GM21367 (cell line): ENCODE results near the gene TMEM183A.

Source experiments
- ATAC-seq: cut with Tn5 transposase; IDR thresholded peaks from one replicate; pipeline ENCODE4 v1.9.1; 2021; ENCODE audit not compliant: unreplicated experiment

Gene TMEM183A

DNA sequence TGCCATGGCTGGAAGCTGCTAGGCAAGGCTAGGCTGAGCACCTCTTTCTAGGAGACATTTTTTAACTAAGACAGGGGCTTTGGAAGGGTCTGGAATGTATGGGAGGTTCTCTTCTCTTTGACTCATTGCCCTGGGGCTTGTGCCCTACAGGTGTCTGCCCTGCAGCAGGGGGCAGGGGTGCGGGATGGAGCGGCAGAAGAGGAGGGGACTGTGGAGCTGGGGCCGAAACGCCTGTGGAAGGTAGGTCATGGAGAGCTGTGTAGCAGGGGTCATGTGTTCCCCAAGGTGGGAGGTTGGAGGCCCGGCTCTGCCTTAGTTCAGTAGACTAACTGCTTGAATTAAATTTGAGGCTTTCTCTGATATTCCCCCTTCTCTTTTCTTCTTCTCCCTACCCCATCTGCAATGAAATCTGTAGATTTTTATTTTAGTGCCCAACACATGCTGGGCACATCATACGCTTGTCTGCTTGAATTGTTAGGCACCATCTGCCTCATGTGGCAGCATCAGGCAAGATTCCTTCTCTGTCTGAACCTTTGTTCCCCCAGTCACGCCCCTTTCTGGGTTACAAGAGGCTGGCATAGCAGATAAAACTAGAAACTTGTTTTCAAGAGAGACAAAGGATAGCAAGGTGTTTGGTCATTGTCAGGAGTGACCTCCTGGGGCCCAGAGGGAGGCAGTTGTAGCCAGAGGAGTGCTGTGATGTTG lies 37.5 kb downstream of the TMEM183A start:
- no peak for ATAC-seq

DNA sequence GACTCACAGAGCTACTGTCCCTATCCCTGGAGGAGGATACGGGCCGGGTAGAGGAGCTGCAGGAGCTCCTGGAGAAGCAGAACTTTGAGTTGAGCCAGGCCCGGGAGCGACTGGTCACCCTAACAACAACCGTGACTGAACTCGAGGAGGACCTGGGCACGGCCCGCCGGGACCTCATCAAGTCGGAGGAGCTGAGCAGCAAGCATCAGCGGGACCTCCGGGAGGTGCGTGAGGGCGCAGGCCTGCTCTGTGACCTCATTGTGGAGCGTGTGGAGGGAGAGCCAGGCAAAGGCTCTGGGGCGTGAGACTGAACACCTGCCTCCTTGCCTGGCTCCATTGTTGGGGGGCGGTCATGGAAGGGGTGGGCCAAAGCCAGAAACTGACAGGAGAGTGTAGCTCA lies 38.2 kb downstream of the TMEM183A start:
- no peak for ATAC-seq

DNA sequence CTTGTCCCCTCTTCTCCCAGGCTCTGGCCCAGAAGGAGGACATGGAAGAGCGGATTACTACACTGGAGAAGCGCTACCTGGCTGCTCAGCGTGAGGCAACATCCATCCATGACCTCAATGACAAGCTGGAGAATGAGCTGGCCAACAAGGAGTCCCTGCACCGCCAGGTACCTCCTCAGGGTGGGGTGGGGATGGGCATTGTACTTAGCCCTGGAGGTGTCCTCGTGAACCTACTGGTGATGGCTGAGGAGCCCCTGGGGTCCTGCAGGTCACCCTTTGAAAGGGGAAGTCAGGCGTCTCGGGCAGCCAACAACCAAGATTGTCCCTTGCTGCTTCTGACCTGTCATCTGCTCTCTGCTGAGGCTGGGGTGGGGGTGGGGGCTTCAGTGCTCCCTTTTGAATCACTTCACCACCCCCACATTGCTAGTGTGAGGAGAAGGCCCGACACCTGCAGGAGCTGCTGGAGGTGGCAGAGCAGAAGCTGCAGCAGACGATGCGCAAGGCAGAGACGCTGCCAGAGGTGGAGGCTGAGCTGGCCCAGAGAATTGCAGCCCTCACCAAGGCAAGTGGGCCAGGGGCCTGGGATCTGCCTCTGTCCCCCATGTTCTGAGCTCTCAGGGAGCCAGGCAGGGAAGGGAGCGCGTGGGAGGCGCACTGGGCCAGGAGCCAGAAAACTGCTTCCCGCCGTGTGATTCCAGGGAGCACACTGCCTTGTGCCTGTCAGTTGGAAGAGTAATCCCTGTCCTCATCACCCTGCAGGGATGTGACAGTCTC lies 38.8 kb downstream of the TMEM183A start:
- no peak for ATAC-seq

DNA sequence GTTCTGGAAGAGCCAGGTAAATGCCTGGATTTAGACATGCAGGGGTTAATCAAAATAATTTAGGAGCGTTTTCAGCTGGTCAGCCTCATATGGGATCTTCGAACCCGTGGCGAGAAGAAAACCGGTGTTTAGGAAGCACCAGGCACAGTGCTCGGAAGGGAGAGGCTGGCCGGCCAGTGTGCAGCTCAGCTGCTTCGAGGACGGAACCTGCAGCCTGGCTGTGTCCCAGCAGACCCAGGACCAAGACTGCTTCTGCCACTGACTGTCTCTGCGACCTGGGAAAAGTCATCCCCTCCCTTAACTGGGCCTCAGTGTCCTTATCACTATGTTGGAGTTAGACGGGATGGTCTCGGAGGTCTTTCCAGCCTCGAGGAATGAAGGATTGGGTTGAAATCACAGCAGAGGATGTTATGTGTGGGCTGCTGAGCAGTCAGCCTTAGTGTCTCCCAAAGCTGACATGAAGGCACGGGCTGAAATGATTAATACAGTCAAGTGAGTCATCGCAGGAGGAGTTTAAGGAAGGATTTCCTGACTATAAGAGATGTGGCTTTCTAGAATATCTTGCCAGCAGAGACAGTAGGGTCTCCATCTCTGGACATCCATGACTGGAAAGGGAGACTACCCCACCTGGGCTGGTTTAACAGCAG lies 39.9 kb downstream of the TMEM183A start:
- no peak for ATAC-seq

DNA sequence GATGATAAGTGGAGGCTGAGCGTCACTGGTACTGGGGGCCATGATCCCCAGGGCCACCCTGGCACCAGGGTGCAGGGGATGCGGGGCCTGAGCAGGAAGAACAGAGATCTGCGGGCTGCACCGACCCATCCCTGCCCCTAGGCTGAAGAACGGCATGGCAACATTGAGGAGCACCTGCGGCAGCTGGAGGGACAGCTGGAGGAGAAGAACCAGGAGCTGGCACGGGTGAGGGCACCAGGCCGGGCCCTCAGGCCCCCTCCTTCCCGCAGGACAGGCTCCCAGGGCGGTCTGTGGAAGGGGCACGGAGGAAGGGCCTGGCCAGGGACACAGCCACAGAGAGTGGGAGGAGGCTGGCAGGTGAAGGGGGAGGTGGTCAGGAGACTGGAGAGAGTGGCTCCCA lies 40.9 kb downstream of the TMEM183A start:
- ATAC-seq = no peak

DNA sequence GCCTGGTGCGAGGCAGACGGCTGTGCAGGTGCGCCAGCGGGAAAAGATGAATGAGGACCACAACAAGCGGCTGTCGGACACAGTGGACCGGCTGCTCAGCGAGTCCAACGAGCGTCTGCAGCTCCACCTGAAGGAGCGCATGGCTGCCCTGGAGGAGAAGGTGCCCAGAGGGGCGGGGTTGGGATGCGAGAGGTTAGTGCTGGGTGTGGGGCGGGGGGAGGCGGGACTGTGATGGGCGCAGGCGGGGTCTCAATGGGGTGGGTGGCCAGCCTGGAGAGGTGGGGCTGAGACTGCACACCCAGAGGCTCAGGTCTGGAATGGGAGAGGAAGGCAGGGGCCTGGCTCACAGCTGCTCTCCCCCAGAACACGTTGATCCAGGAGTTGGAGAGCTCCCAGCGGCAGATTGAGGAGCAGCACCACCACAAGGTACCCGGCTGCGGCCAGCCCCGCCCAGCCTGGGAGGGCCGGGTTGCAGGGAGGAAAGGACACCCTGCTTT lies 41.4 kb downstream of the TMEM183A start:
- no peak for ATAC-seq

DNA sequence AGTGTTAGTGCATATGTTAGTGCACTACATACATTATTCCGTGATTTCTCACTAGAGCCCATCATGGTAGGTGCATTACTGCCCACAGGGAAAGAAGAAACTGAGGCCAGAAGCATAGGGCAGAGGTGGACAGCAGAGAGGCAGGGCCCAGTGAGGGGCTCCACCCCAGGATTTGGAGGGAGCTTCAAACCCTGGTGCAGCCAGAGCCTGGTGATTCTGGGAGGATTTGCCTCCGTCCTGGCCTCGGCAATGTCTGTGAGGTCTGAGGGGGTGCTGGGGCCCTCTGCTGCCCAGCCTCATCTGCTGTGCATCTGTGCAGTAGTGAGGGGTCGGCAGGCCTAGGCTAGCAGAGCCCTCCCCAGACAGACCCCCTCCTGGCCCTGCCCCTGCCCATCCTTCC lies 41.9 kb downstream of the TMEM183A start:
- no peak for ATAC-seq

DNA sequence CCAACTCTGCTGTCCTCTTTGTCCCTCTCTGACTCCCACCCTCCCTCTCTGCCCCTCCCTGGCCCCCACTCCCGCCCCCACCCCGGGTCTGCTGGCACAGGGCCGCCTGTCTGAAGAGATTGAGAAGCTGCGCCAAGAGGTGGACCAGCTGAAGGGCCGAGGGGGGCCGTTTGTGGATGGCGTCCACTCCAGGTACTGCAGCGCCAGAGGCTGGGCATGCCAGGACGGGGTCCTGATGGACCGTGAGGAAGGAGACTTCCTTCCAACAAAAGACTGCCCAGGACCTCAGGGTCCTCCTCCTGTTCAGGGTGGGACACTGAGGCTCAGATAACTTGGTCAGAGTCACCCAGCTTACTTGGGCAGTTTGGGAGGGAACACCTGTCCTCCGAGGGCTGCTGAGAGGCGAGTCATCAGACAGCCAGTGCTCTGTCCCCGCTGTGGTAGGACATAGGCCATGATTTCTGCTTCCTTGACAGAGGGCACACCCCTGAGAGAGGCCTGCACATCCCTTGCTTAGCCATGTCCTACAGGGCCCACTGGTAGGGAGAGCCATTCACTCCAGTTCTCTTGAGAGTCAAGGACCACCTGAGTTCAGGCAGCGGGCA lies 42.5 kb downstream of the TMEM183A start:
- ATAC-seq = no peak

DNA sequence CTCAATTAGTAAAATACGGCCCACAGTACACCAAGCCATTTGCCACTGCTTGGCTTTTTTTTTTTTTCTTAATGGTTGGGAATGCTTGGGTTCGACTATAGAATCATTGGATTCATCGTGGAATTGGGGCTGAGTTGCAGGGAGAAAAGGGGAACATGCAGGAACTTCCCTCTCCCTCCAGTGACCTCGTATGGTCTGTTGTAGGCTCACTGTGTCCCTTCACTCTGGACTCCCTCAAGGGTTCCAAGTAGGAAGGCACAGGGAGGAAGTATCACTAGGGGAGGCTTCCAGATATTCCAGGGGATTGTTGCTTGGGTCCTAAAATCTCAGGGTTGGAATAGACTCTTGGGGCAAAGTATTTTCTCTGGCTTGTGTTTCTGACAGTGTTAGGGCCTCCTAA lies 43.7 kb downstream of the TMEM183A start:
- ATAC-seq = no peak

DNA sequence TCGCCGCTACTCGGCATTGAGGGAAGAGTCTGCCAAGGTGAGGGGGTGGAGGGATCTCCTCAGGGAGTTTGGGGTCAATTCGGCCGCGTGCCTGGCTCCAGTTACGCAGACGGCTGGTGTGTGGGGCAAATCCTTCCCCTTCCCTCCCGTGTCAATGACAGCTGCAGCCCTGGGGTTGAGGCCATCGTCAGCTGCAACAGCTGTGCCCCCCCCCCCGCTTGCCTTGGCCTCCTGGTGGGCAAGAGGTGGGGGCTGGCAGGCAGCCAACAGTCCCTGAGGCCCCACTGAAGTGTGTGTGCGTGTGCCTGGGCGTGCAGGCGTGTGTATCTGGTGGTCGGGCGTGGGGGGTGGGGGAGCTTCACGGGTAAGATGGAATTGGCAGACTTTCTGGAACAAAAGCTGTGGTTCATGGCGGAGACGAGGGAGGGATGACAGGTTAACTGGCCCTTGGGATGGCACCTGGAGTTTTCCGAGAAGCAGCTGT lies 44.7 kb downstream of the TMEM183A start:
- no peak for ATAC-seq

DNA sequence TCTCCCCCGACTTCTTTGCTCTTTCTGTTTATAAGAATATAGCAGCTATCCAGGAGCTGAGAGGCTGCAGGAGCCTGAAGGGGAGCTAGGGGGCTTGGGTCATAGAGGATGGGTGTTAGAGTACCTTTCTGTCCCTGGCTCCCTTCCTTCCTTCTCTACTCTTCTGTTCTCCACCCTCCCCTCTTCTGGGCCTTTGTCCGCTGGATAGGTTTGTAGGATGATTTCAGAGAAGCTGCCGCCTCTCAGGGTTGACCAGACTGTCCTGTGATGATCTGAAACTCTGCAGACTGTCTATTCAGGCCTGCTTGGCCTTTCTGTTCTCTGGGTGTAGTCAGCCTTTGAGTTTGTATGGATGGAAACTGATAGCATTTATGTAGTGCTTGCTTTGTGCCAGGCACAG lies 45.4 kb downstream of the TMEM183A start:
- ATAC-seq = no peak

DNA sequence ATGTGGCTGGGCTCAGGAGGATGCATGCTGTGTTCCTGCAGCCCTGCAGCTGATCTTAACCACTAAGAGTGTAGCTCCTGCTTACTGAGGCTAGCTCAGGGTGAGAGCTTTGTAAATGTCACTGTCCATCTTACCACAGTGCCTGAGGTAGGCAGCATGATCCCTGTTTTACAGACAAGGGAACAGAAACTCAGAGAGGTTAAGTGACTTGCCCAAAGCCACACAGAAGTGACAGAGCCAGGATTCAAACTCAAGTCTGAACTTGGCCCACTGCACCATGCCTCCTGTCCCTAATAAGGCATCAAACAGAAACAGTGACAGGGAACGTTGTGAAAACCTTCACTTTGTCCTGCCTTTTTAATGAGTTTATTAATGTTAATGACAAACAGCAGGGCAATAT lies 47.0 kb downstream of the TMEM183A start:
- no peak for ATAC-seq

DNA sequence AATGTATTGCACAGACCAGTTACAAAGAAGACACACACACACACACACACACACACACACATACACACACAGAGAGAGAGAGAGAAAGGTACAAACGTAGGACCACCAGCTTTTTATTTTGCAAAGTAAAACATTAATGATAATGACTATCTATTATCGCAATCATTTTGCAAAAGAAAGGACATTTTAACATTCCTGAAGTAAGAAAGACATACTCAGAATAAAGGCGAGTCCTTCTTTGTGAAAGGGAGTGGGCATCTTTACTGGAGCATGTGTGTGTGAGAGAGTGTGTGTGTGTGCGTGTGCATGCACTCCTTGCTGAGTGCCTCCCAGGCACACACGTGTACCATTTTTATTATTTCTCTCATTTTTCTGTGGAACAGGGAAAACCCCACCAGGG lies 47.5 kb downstream of the TMEM183A start:
- ATAC-seq = no peak

DNA sequence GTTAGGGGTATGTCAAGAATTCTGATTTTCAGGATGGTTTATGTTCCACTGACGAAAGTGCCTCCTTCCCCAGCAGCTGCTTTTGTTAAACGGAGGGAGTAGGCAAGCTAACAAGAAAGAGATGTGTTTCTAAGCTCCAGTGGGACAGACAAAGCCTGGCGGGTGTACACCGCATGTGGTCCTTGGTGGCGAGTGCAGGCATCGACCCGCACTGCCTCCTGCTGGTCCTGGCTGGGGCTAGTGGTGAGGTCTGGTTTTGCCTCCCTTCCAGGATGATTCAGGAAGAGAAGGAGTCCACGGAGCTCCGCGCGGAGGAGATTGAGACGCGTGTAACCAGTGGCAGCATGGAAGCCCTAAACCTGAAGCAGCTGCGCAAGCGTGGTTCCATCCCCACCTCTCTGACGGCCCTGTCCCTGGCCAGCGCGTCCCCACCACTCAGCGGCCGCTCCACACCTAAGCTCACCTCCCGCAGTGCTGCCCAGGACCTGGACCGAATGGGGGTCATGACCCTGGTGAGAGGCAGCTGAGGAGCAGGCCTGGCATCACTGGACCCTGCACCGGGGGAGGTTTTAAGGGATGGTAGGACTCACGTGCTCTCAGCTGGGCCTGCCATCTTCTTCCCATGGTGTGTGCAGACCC lies 48.1 kb downstream of the TMEM183A start:
- ATAC-seq = no peak

DNA sequence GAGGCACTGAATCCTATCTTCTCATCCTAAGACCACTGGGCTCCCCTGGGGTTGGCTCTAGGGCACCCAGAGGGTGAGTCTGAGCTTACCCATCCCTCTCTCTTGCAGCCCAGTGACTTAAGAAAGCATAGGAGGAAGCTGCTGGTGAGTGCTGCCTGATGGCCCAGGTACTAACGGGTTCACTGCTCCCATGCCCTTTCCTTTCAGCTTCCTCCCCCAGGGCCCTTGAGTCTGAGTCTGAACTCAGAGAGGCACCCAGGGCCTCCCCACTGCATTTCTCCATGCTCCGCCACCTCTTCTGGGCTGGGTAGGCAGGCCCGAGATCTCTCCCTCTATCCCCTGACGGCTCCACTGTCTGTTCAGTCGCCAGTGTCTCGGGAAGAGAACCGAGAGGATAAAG lies 48.8 kb downstream of the TMEM183A start:
- ATAC-seq = no peak

DNA sequence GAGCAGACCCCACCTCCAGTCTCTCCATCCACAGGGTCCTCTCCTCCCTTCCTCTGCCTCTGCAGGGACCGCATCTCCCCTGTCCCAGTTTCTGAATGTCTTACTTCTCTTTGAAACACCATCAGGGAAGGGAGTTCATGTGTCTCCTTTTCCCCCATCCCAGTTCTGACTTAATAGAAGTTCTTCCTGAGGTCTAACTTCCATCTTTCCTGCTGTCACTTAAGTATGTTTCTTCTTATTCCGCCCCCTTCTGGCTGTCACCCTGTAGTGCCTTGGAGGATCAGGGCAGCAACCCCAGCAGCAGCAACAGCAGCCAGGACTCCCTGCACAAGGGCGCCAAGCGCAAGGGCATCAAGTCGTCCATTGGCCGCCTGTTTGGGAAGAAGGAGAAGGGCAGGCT lies 49.3 kb downstream of the TMEM183A start:
- ATAC-seq = no peak

DNA sequence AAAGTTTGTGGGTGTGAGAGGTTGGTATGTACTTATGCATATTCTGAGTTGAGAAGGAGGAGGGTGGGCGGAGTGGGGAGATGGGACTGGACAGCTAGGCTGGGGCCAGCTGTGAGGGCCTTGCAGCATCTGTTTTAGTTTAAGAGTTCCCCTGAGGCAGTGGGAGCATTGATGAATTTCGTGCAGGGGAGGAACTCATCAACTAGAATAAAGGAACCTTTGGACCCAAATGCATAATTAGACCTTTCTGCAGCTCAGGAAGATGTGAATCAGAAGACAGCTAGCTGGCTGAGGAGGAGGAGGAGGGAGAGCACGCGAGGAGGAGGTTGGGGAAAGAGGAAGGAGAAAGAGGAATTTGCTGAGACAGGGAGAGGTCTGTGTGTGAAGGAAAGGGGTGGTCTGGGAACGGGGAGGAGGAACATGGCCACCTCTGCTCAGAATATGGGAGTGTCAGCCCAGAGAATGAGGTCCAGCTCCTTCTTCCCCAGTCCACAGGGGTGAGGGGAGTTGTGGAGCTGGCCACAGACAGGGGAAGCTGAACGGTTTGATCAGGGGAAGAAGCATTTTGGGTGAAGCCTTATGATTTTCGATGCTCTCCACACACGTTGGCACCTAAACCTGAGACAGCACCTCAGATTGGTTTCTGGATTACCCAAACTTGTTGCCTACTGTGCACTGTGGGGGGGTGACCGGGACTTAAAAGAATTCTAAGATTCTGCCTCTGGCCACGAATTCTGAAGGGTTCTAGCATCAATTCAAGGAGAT lies 50.9 kb downstream of the TMEM183A start:
- no peak for ATAC-seq

DNA sequence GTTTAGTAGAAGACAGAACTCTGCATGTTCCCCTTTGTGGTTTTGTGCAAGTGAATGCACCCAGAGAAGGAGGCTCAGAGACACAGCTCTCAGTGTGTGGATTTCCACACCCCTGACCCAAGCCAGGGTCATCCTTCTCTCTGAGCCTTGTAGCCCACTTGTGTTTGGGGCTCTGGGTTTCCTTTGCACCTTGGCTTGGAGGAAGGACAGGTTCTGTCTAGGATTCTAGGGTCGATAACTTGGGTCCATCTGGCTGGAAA lies 51.4 kb downstream of the TMEM183A start:
- no peak for ATAC-seq

DNA sequence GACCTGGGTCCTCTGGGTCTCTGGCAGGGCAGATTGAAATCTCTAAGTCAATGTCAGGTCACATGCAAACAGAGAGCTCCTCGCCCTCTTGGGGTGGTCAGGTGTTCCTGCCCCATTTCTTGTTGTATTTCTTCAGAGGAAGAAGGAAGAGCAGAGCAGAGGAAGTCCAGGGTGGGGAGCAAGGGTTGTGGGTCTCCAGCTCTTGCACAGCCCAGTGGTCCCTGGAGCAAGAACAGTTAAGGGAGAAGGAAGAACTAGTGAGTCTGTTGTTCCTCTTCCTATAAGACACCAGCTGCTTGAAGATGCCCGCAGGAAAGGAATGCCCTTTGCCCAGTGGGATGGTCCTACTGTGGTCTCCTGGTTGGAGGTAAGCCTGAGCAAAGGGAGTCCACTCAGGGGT lies 52.3 kb downstream of the TMEM183A start:
- no peak for ATAC-seq

DNA sequence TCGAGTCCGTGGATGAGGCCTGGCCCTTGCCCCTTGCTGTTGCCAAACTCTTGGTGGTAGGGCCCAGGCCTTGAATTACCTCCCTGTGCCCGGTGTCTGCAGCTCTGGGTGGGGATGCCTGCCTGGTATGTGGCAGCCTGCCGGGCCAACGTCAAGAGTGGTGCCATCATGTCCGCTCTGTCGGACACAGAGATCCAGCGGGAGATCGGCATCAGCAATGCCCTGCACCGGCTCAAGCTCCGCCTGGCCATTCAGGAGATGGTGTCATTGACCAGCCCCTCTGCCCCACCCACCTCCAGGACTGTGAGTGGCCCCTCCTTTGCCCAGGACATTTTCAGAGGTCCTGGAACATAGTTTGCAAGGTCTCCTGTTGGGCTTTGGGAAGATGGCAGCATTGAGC lies 52.9 kb downstream of the TMEM183A start:
- ATAC-seq = no peak

DNA sequence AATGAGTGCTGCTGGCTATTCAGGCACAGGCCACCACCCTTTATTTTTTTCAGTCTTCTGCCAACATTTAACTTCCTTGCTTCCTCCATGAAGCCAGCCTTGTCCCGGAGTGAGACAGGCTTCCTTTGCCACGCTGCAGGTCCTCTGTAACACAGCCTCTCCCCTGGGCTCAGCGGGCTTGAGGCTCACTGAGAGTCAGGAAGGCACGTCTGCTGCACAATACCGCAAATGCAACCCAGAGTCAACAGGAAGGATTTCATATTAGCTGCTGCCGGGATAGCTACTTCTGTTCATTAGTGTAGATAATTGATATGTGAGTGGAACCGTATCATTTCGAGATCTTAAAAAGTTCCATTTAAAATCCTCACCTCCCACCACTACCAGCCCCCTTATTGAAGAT lies 56.1 kb downstream of the TMEM183A start:
- ATAC-seq = no peak
